H9 (cell line): ENCODE measurements around the gene CCDC85A. TPM values are rescaled to one million over a fixed set of nuclear protein-coding genes. Genes with fewer than 3 reads are reported as not detected.

Experiments
- DNase-seq: peaks from one replicate; pipeline ENCODE4 v3.0.0-alpha.2; 2017
- H2AFZ ChIP-seq: one replicate; pipeline ENCODE4 v1.6.1; 2013; ENCODE audit warnings: mild to moderate bottlenecking, low read length, control low read depth, moderate library complexity
- H2AK5ac ChIP-seq: 2 replicates; pipeline ENCODE4 v1.6.1; 2013; ENCODE audit warnings: low read length, control low read depth, mixed read lengths; ENCODE audit not compliant: insufficient read length
- H2BK120ac ChIP-seq: one replicate; pipeline ENCODE4 v1.6.1; 2013; ENCODE audit warnings: low read depth, mild to moderate bottlenecking, low read length, control low read depth, inconsistent platforms; ENCODE audit not compliant: poor library complexity, severe bottlenecking
- H2BK12ac ChIP-seq: 2 replicates; pipeline ENCODE4 v1.6.1; 2013; ENCODE audit warnings: low read length, control low read depth, mixed read lengths, low read depth; ENCODE audit not compliant: insufficient read length
- H2BK15ac ChIP-seq: 2 replicates; pipeline ENCODE4 v1.6.1; 2013; ENCODE audit warnings: low read depth, low read length, control low read depth
- H2BK20ac ChIP-seq: one replicate; pipeline ENCODE4 v1.6.1; 2013; ENCODE audit warnings: low read depth, mild to moderate bottlenecking, low read length, control low read depth, inconsistent platforms; ENCODE audit not compliant: poor library complexity, severe bottlenecking
- H2BK5ac ChIP-seq: 2 replicates; pipeline ENCODE4 v1.6.1; 2013; ENCODE audit warnings: low read length, control low read depth, mixed read lengths; ENCODE audit not compliant: insufficient read length
- H3K14ac ChIP-seq: 2 replicates; pipeline ENCODE4 v1.6.1; 2013; ENCODE audit warnings: low read length, control low read depth; ENCODE audit not compliant: insufficient read depth
- H3K18ac ChIP-seq: 2 replicates; pipeline ENCODE4 v1.6.1; 2013; ENCODE audit warnings: low read depth, mild to moderate bottlenecking, mixed read lengths, low read length, control low read depth; ENCODE audit not compliant: insufficient read length
- H3K23ac ChIP-seq: 2 replicates; pipeline ENCODE4 v1.6.1; 2013; ENCODE audit warnings: low read length, control low read depth, mixed read lengths, low read depth; ENCODE audit not compliant: insufficient read length
- H3K23me2 ChIP-seq: 2 replicates; pipeline ENCODE4 v1.6.1; 2013; ENCODE audit warnings: low read depth, mild to moderate bottlenecking, mixed read lengths, low read length, control low read depth; ENCODE audit not compliant: insufficient read length, poor library complexity, severe bottlenecking
- H3K27ac ChIP-seq: 2 replicates; pipeline ENCODE4 v1.5.1; 2013; ENCODE audit warnings: low read length, control low read depth, mixed read lengths, low read depth; ENCODE audit not compliant: insufficient read length
- H3K27me3 ChIP-seq: 2 replicates; pipeline ENCODE4 v1.6.1; 2013; ENCODE audit warnings: low read length, control low read depth, inconsistent platforms; ENCODE audit not compliant: insufficient read depth
- H3K4ac ChIP-seq: 2 replicates; pipeline ENCODE4 v1.6.1; 2013; ENCODE audit warnings: low read depth, mild to moderate bottlenecking, control low read depth, inconsistent platforms, low read length, moderate library complexity
- H3K4me1 ChIP-seq: 2 replicates; pipeline ENCODE4 v1.6.1; 2013; ENCODE audit warnings: low read length, control low read depth, inconsistent platforms; ENCODE audit not compliant: insufficient read depth
- H3K4me2 ChIP-seq: 2 replicates; pipeline ENCODE4 v1.6.1; 2013; ENCODE audit warnings: low read length, control low read depth, mixed read lengths; ENCODE audit not compliant: insufficient read length, insufficient read depth
- H3K56ac ChIP-seq: 2 replicates; pipeline ENCODE4 v1.6.1; 2013; ENCODE audit warnings: low read depth, mild to moderate bottlenecking, mixed read lengths, low read length, control low read depth; ENCODE audit not compliant: insufficient read length
- H3K79me1 ChIP-seq: 2 replicates; pipeline ENCODE4 v1.6.1; 2013; ENCODE audit warnings: low read depth, mild to moderate bottlenecking, moderate library complexity, low read length, control low read depth, inconsistent platforms; ENCODE audit not compliant: insufficient read depth, poor library complexity, severe bottlenecking
- H3K79me2 ChIP-seq: 2 replicates; pipeline ENCODE4 v1.6.1; 2013; ENCODE audit warnings: low read length, control low read depth, inconsistent platforms; ENCODE audit not compliant: insufficient read depth
- H3K9ac ChIP-seq: 2 replicates; pipeline ENCODE4 v1.6.1; 2013; ENCODE audit warnings: low read length, control low read depth, mixed read lengths; ENCODE audit not compliant: insufficient read length; ENCODE audit errors: extremely low read depth
- H3K9me3 ChIP-seq: one replicate; pipeline ENCODE4 v1.6.1; 2013; ENCODE audit warnings: low read depth, low read length, inconsistent platforms; ENCODE audit not compliant: control insufficient read depth
- H3T11ph ChIP-seq: one replicate; pipeline ENCODE4 v1.6.1; 2013; ENCODE audit warnings: mild to moderate bottlenecking, low read length, control low read depth, inconsistent platforms
- H4K20me1 ChIP-seq: one replicate; pipeline ENCODE4 v1.6.1; 2013; ENCODE audit not compliant: control insufficient read depth, insufficient read length, insufficient read depth
- H4K5ac ChIP-seq: 2 replicates; pipeline ENCODE4 v1.6.1; 2013; ENCODE audit warnings: low read depth, mild to moderate bottlenecking, mixed read lengths, low read length, control low read depth; ENCODE audit not compliant: insufficient read length
- H4K8ac ChIP-seq: replicated peaks from 2 replicates; pipeline ENCODE4 v1.6.1; 2013; ENCODE audit warnings: low read length, control low read depth, mixed read lengths, low read depth; ENCODE audit not compliant: insufficient read length
- H4K91ac ChIP-seq: 2 replicates; pipeline ENCODE4 v1.6.1; 2013; ENCODE audit warnings: low read depth, mild to moderate bottlenecking, moderate library complexity, mixed read lengths, low read length, control low read depth; ENCODE audit not compliant: insufficient read length
- H3K27ac Mint-ChIP-seq, 3 experiments: 2 replicates in 2 of 3; 3 replicates in 1 of 3; pipeline ENCODE4 v1.8.0; 2020 to 2021; ENCODE audit warnings: mixed read lengths in 3 of 3, mild to moderate bottlenecking in 1 of 3, moderate library complexity in 1 of 3
- H3K27me3 Mint-ChIP-seq: 2 replicates; pipeline ENCODE4 v1.8.0; 2021; ENCODE audit warnings: low read depth, mild to moderate bottlenecking, moderate library complexity, mixed read lengths
- H3K36me3 Mint-ChIP-seq, 3 experiments: 2 replicates in 2 of 3; 3 replicates in 1 of 3; pipeline ENCODE4 v1.8.0; 2020 to 2021; ENCODE audit warnings: low read depth in 3 of 3, mixed read lengths in 3 of 3; ENCODE audit not compliant: insufficient read depth in 1 of 3
- H3K4me1 Mint-ChIP-seq, 2 experiments: 2 replicates each; pipeline ENCODE4 v1.8.0; 2020; ENCODE audit warnings: mixed read lengths in 2 of 2
- H3K4me3 Mint-ChIP-seq, 2 experiments: 2 replicates in 1 of 2; 3 replicates in 1 of 2; pipeline ENCODE4 v1.8.0; 2020 to 2021; ENCODE audit warnings: mild to moderate bottlenecking in 2 of 2, mixed read lengths in 2 of 2, moderate library complexity in 1 of 2
- H3K9me3 Mint-ChIP-seq, 2 experiments: 2 replicates in 1 of 2; 3 replicates in 1 of 2; pipeline ENCODE4 v1.8.0; 2020; ENCODE audit warnings: mild to moderate bottlenecking in 2 of 2, mixed read lengths in 2 of 2, moderate library complexity in 1 of 2
- CTCF ChIP-seq: fragments of 200-600 bp; sonication (generic); conservative IDR thresholded peaks from 3 replicates; pipeline ENCODE4 v1.8.0; 2021; ENCODE audit warnings: antibody characterized with exemption, mild to moderate bottlenecking
- WGBS: extraction: QIAGEN DNeasy Blood & Tissue Kit; methylation state at CpG from one replicate; pipeline ENCODE4 v1.1.7; 2013; ENCODE audit warnings: missing lambda C conversion rate, low lambda C conversion rate, mixed read lengths; ENCODE audit not compliant: insufficient read length; ENCODE audit errors: extremely low coverage; 5-methylcytosine and 5-hydroxymethylcytosine counted together
- total RNA-seq: library from RNA; stranded (reverse); gene quantifications from 2 replicates; pipeline ENCODE4 v1.2.1, GENCODE V29; 2021

CCDC85A gene
- total RNA-seq, 1 experiment from 2014 or later: 0.17 TPM

- Histone ChIP-seq H2BK5ac (no peak overlapping the region), H3K23ac (no peak overlapping the region), H3K23me2 (no peaks in the 10 kb centered on the region), H3K79me1 (no peaks in the 10 kb centered on the region), H3T11ph (no peak overlapping the region), H3K9ac (no peak overlapping the region), H4K20me1 (no peaks in the 10 kb centered on the region), H3K4ac (no peak overlapping the region), H3K14ac (no peak overlapping the region), H2AK5ac (no peak overlapping the region), H3K27ac (no peak overlapping the region), H2AFZ (no peak overlapping the region), H4K91ac (no peak overlapping the region), H3K9me3 (no peaks in the 10 kb centered on the region), H3K79me2 (no peaks in the 10 kb centered on the region), H3K56ac (no peak overlapping the region), H4K5ac (no peak overlapping the region), H3K27me3 (no peaks in the 10 kb centered on the region), H4K8ac (no peak overlapping the region), H2BK20ac (no peak overlapping the region), H2BK120ac (no peak overlapping the region), H2BK15ac (no peak overlapping the region), H2BK12ac (no peak overlapping the region), H3K4me1 (no peaks in the 10 kb centered on the region), H3K18ac (no peak overlapping the region), H3K4me2 (no peak overlapping the region)
- Mint-ChIP-seq H3K9me3 (peaks cover 12 to 21% of the 10 kb centered on the region in 2 experiments; a peak in 4 of 5 replicates), H3K27ac (no peak overlapping the region), H3K4me1 (no peaks in the 10 kb centered on the region), H3K4me3 (no peak overlapping the region), H3K36me3 (peaks cover 0 to 4% (median 0%) of the 10 kb centered on the region in 3 experiments; a peak in 1 of 7 replicates), H3K27me3 (no peaks in the 10 kb centered on the region; the same call in none of the 2 replicates)
- no peak for DNase-seq
- TF ChIP-seq CTCF: no peak
- no CpG with 5 or more reads among the region's 5 CpGs for WGBS
These were observed 56.4 kb downstream of the CCDC85A start for GRCh38 chr2:56240210-56240609.
